Left ventricle myocardium inferior (tissue), 1 donor: Measurements from ENCODE around the gene TMSB15A. TPM values are rescaled to one million over a fixed set of nuclear protein-coding genes. Genes with fewer than 3 reads are reported as not detected.

Experiments
- total RNA-seq: library from RNA; stranded (reverse); fragmentation: NEBNext Ultra II Directional; extraction: Animal tissue kit (Norgen Biotek cat#: 25700); gene quantifications from one replicate; pipeline ENCODE4 v1.2.1, GENCODE V29; 2021
- donor health status: DM: no; HTN: yes; CAD: no; lungs with severe emphysema.

The TMSB15A gene
- total RNA-seq, 1 donor from 2014 or later, result not detected

Other genes with a start within 250 kb of the TMSB15A start
- gene NXF2B, start 76.7 kb downstream of the TMSB15A start, total RNA-seq, result not detected
- not detected for gene TCP11X2, start 44.9 kb downstream of the TMSB15A start, total RNA-seq
- gene ARMCX5, start 82.8 kb upstream of the TMSB15A start, total RNA-seq, result 4.0 TPM
- gene GPRASP1, start 134.7 kb upstream of the TMSB15A start, total RNA-seq, result 4.7 TPM
- gene GPRASP2, start 195.7 kb upstream of the TMSB15A start, total RNA-seq, result 14.5 TPM
- 4.8 TPM for gene GPRASP3, start 204.0 kb upstream of the TMSB15A start, total RNA-seq